Osteoblast (primary cell): ENCODE measurements around the gene PHF12. TPM values are rescaled to one million over a fixed set of nuclear protein-coding genes. Genes with fewer than 3 reads are reported as not detected.

Source experiments
- DNase-seq: peaks from one replicate; pipeline ENCODE4 v3.0.0; 2011; ENCODE audit warnings: low spot score, mixed read lengths; ENCODE audit not compliant: insufficient read length; ENCODE audit errors: missing footprints
- H2AFZ ChIP-seq: 2 replicates; pipeline ENCODE4 v1.6.0; 2011; ENCODE audit warnings: mild to moderate bottlenecking, low read length
- H3K27ac ChIP-seq: 2 replicates; pipeline ENCODE4 v1.5.1; 2011; ENCODE audit warnings: mild to moderate bottlenecking, low read depth, low read length, moderate library complexity
- H3K27me3 ChIP-seq: 2 replicates; pipeline ENCODE4 v1.6.0; 2012; ENCODE audit warnings: mild to moderate bottlenecking, control low read depth, inconsistent platforms, low read length, moderate library complexity; ENCODE audit not compliant: insufficient read depth
- H3K36me3 ChIP-seq: 2 replicates; pipeline ENCODE4 v1.5.1; 2011; ENCODE audit warnings: mild to moderate bottlenecking, low read length, control low read depth, moderate library complexity; ENCODE audit not compliant: insufficient read depth
- H3K4me1 ChIP-seq: 2 replicates; pipeline ENCODE4 v1.5.1; 2011; ENCODE audit warnings: mild to moderate bottlenecking, low read length, control low read depth, moderate library complexity; ENCODE audit not compliant: insufficient read depth
- H3K4me2 ChIP-seq: 2 replicates; pipeline ENCODE4 v1.6.0; 2011; ENCODE audit warnings: mild to moderate bottlenecking, low read length; ENCODE audit not compliant: insufficient read depth
- H3K4me3 ChIP-seq: fragments of 200-600 bp; sonication (generic); 3 replicates; pipeline ENCODE4 v1.5.1; 2012; ENCODE audit warnings: mild to moderate bottlenecking, low read length, inconsistent platforms; ENCODE audit not compliant: insufficient read depth
- H3K79me2 ChIP-seq: 2 replicates; pipeline ENCODE4 v1.6.0; 2012; ENCODE audit warnings: mild to moderate bottlenecking, low read length, control low read depth, inconsistent platforms; ENCODE audit not compliant: insufficient read depth
- H3K9me3 ChIP-seq: 2 replicates; pipeline ENCODE4 v1.5.1; 2011; ENCODE audit warnings: low read depth, low read length, control low read depth
- H4K20me1 ChIP-seq: 2 replicates; pipeline ENCODE4 v1.6.0; 2012; ENCODE audit warnings: mild to moderate bottlenecking, low read length, control low read depth; ENCODE audit not compliant: insufficient read depth
- CTCF ChIP-seq: IDR thresholded peaks from 2 replicates; pipeline ENCODE4 v1.5.1; 2011; ENCODE audit warnings: mild to moderate bottlenecking, low read depth, low read length, moderate library complexity; ENCODE audit errors: extremely low read depth
- total RNA-seq: library from RNA; depleted of rRNA; stranded (reverse); fragments of >200 nt; gene quantifications from 2 replicates; pipeline ENCODE4 v1.2.3, GENCODE V29; 2012

Gene PHF12
- total RNA-seq, 1 donor = 26.8 TPM

DNA sequence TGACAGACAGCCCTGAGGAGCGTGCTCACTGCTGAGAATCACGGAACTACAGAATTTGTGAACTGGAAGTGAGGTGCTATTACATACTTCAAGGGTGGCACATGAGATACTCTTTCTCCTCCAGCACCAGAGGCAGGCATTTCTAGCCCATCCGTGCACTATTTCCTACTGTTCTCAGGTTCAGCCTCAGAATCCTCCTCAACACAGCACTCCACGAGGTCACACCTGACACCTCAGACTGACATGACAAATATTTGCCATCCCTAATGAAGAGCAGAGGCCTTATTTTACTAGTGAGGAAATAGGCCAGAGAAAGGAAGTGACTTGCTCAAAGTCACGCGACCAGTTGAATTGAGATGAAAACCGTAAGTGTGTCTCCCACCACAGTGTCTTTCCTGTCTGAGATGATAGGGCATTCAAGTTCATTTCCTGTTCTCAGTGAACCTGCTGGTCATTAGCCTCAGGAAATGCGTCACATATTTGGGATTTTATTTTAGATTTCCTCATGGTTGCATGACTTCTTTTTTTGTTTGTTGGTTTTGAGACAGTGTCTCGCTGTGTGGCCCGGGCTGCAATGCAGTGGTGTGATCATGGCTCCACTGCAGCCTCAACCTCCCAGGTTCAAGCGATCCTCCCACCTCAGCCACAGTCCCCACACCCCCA is 30.9 kb upstream of the PHF12 start:
- Histone ChIP-seq H3K79me2 (no peaks in the 10 kb centered on the region), H3K27ac (no peak overlapping the region), H4K20me1 (no peaks in the 10 kb centered on the region), H3K4me2 (no peak overlapping the region), H3K27me3 (peaks cover 48% of the 10 kb centered on the region), H2AFZ (no peak overlapping the region), H3K4me1 (no peaks in the 10 kb centered on the region), H3K36me3 (no peaks in the 10 kb centered on the region), H3K9me3 (no peaks in the 10 kb centered on the region), H3K4me3 (no peak overlapping the region)
- no peak for TF ChIP-seq CTCF
- DNase-seq = no peak

DNA sequence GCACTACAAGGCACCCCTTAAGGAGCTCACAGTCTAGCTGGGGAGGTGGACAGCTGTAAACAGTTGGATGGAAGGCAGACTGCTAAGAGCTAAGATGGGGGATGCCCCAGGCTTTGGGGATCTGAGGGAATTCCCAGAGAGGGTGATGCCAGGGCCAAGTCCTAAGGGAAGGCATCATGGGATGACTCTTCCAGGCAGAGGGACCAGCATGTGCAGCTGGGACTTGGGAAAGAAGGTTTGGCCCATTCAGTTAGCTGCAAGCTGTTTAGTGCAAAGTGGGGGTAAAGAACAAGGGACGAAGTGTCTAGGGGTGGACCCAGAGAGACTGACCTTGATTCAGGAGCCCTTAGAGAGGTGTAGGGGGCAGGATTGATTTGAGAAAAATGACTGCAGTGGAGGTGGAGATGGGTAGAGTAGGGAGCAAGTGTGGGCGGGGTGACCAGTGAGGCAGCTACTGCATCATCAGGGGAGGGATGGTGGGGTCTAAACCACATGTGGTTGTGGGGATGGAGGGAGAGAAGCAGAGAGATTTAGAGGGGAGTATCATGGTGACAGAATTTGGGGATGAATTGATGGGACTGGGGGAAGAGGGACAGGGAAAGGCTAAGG is 27.1 kb upstream of the PHF12 start:
- no peaks in the 10 kb centered on the region for H3K9me3 ChIP-seq
- no peak for TF ChIP-seq CTCF
- no peak overlapping the region for H2AFZ ChIP-seq
- no peaks in the 10 kb centered on the region for H3K36me3 ChIP-seq
- no peak overlapping the region for H3K4me2 ChIP-seq
- peaks cover 43% of the 10 kb centered on the region for H3K27me3 ChIP-seq
- H3K4me3 ChIP-seq = no peak overlapping the region
- H3K27ac ChIP-seq = no peak overlapping the region
- no peaks in the 10 kb centered on the region for H4K20me1 ChIP-seq
- H3K4me1 ChIP-seq = peaks cover 4% of the 10 kb centered on the region
- no peaks in the 10 kb centered on the region for H3K79me2 ChIP-seq
- DNase-seq = no peak

DNA sequence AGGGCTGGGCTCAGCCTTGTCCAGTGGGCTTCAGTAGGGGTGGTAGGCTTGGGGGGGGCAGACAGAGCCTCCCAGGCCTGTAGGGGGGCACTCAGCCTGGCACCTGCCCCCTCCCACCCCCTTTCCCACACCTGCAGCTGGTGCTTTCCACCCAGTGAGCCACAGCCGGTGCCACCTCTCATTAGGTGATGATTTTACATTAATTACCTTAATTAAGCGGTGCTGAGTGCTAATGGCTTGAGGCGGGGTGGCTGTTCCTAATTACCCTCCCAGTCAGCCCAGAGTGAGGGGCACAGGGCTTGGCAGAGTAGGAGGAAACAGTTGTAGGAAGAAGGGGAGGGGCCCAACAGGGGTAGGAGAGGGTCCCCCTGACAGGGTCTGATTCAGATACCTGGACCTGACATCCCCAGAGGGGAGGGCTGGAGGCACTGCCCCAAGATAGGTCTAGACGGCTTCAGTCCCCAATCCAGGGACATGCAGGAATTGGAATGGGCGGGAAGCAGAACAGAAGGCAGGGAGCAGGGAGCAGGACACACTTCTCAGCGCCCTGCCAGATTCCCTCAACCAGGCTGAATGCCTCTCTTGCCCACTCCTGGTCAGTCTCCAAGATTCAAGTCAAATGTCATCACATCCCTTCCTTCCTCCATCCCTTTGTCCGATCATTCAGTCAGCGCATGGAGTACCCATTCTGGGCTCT is 26.5 kb upstream of the PHF12 start:
- H3K4me2 ChIP-seq = no peak overlapping the region
- no peaks in the 10 kb centered on the region for H3K79me2 ChIP-seq
- no peak for DNase-seq
- peaks cover 8% of the 10 kb centered on the region for H3K4me1 ChIP-seq
- H4K20me1 ChIP-seq = no peaks in the 10 kb centered on the region
- no peak for TF ChIP-seq CTCF
- no peak overlapping the region for H2AFZ ChIP-seq
- H3K27ac ChIP-seq = no peak overlapping the region
- no peak overlapping the region for H3K4me3 ChIP-seq
- no peaks in the 10 kb centered on the region for H3K36me3 ChIP-seq
- H3K9me3 ChIP-seq = no peaks in the 10 kb centered on the region
- peaks cover 48% of the 10 kb centered on the region for H3K27me3 ChIP-seq

DNA sequence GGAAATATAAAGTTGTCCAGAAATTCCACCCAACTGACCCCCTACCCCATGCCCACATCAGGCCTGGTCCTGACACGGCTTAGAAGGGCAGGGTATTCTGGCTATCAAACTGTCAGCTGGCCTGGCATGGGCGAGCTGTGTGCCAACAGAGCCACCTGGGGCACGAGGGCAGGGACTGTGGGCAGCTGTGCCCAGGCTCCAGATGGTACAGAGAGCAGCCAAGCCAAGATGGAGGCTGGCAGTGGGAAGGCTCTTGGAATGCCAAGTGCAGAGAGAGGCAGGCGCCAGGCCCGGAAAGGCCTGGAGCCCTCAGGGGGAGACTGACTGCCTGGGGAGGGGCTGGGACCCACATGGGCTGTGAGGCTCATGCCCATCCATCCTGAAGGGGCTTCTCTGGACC is 24.3 kb upstream of the PHF12 start:
- Histone ChIP-seq H3K27me3 (peaks cover 68% of the 10 kb centered on the region), H3K4me1 (peaks cover 8% of the 10 kb centered on the region), H3K4me2 (no peak overlapping the region), H3K4me3 (no peak overlapping the region), H3K27ac (no peak overlapping the region), H3K79me2 (no peaks in the 10 kb centered on the region), H2AFZ (no peak overlapping the region), H3K36me3 (no peaks in the 10 kb centered on the region), H4K20me1 (no peaks in the 10 kb centered on the region), H3K9me3 (no peaks in the 10 kb centered on the region)
- no peak for TF ChIP-seq CTCF
- no peak for DNase-seq
